HEK293T (cell line): ENCODE data around the gene ARHGDIG.

ENCODE experiments used
- ARNT ChIP-seq: fragments of 450-650 bp; IDR thresholded peaks from 2 replicates; pipeline ENCODE4 v1.6.1; 2017; ENCODE audit warnings: mild to moderate bottlenecking
- BHLHE40 ChIP-seq: fragments of 450-650 bp; IDR thresholded peaks from 2 replicates; pipeline ENCODE4 v1.6.1; 2016; ENCODE audit warnings: mild to moderate bottlenecking, moderate library complexity, borderline replicate concordance
- ELF4 ChIP-seq: fragments of 450-650 bp; IDR thresholded peaks from 2 replicates; pipeline ENCODE4 v1.6.1; 2017; ENCODE audit warnings: antibody characterized with exemption
- FOXA1 ChIP-seq: fragments of 450-650 bp; IDR thresholded peaks from 2 replicates; pipeline ENCODE4 v1.6.1; 2016; ENCODE audit warnings: mild to moderate bottlenecking
- LEF1 ChIP-seq: fragments of 450-650 bp; IDR thresholded peaks from 2 replicates; pipeline ENCODE4 v1.6.1; 2017; ENCODE audit warnings: mild to moderate bottlenecking, borderline replicate concordance
- NFRKB ChIP-seq: fragments of 450-650 bp; IDR thresholded peaks from 2 replicates; pipeline ENCODE4 v1.6.1; 2016; ENCODE audit warnings: mild to moderate bottlenecking, moderate library complexity
- SP1 ChIP-seq: fragments of 450-650 bp; IDR thresholded peaks from 2 replicates; pipeline ENCODE4 v1.6.1; 2017
- SUZ12 ChIP-seq: fragments of 450-650 bp; IDR thresholded peaks from 2 replicates; pipeline ENCODE4 v1.6.1; 2016; ENCODE audit warnings: mild to moderate bottlenecking
- TARDBP ChIP-seq: fragments of 450-650 bp; IDR thresholded peaks from 2 replicates; pipeline ENCODE4 v1.6.1; 2016

DNA sequence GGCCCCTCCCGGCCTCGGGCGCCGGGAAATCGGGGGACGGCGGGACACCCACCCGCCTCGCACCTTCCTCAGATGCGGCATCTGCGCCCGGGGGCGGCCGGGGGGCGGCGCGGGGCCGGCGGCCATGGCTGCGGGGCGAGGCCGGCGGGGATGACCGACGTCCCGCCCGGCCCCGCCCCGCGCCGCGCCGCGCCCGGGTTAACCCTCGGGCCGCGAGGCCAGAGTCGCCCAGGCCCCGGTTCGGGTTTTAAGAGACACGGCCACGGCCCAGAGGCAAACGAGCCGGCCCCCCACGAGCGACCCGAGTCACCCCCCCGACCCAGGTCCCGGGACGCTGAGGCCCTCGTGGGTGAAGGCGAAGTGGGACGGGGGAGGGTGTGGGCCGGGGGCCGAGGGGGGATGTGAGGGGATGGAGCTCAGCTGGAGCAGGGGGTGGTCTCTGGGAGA, 4.6 kb upstream of the ARHGDIG start, which contains the start of gene RGS11:
- TF ChIP-seq SUZ12 = no peak
- TF ChIP-seq ELF4 = no peak
- no peak for TF ChIP-seq FOXA1
- no peak for TF ChIP-seq BHLHE40
- no peak for TF ChIP-seq NFRKB
- TF ChIP-seq TARDBP = no peak
- TF ChIP-seq LEF1 = no peak
- TF ChIP-seq SP1 = no peak
- no peak for TF ChIP-seq ARNT
